GM19324 (cell line): ENCODE measurements around the gene KLRF2.
A peak's percentile ranks its signal among the peaks of the same experiment; 100 is the strongest.
"Not testable (repeated sequence)": the region's sequence is repeated elsewhere in the genome, so short reads cannot be mapped to it uniquely, and the experiment has no call there.

ENCODE experiments used
- ATAC-seq: cut with Tn5 transposase; IDR thresholded peaks from one replicate; pipeline ENCODE4 v1.9.1; 2021; ENCODE audit warnings: mild to moderate bottlenecking, moderate library complexity; ENCODE audit not compliant: unreplicated experiment, low FRiP score

KLRF2 gene

GRCh38 chr12:9881246-9881645 lies at the start of gene KLRF2:
Gene KLRF2 (plus strand): TSS chr12:9881489. CDS start chr12:9881596, 107 bp downstream.
- no peak for ATAC-seq

- ATAC-seq = no peak
These were observed 49.6 kb upstream of the KLRF2 start for GRCh38 chr12:9831720-9832119.

DNA sequence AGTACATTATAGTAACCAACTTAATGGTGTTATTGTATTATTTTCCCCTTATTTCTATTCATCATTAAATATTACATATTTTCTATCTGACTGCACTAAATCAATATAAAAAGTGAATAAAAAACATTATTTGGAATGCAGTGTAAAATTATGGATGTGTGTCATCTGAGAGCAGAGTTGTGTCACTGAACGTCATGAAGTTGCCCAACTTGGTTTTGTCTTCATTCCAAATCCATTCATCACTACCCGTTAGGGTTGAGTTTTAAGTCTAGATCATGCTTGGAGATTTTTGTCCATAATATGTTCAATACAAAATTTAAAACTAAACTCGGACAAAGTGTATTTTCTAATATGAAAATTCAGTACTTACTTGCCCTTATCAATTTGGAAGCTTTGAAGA lies 37.9 kb upstream of the KLRF2 start:
- no peak for ATAC-seq

GRCh38 chr12:9848899-9849298 lies 32.4 kb upstream of the KLRF2 start:
- no peak for ATAC-seq

- ATAC-seq = no peak
These were observed 30.2 kb upstream of the KLRF2 start for GRCh38 chr12:9851050-9851449.

GRCh38 chr12:9851927-9852326 lies 29.4 kb upstream of the KLRF2 start:
- ATAC-seq = no peak

DNA sequence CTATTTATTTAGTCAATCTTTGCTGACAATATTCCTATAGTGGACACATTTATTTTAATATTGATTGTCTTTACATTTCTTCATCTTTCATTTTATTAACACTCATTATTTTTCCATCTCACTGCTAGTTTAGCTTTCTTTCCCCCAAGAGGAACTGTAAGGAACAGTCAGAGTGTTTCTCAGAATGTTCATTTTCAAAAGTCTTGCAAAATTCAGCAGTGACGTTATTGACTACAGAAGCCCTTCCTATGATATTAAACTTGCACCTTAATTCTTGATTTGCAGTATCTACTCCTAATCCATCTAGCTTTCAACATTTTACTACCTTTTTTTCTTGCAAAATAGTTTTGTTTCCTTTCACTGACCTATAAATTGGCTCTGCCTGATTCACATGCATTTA lies 25.1 kb upstream of the KLRF2 start:
- no peak for ATAC-seq

DNA sequence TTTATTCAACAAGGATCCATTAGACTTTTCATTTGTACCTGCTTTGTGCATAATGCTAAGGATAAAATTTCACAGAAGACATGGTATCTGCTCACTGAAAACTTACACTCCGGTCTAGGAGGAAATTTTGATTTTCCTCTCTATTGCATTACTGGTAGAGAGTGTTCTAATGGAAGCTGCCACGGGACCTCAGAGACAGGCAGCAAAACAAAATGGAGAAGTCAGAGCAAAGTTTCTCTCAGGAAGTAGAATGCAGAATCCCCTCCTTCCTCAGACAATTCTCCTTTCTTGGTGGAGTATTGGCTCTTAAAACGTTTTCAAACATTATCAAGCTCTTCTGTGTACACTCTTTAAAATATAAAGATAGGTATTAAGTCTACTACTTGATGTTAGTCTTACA lies 24.4 kb upstream of the KLRF2 start:
- ATAC-seq = no peak

DNA sequence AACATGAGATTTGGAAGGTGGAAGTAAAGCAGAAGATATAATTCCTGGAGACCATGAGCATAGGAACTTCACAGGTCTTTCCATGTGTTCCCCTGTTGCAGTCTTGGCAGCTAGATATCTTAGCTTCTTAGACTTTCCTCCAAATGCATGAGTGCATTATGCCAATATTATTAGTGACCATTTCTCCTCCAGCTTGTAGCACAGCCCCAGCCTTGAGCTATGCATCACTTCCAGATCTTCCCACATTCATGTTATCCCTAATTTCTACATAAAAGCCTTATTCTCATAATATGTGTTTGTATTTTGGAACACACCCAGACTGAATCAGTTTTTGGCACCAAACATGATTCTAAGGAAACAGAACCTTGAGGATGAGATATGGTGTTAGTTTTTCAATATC lies 23.2 kb upstream of the KLRF2 start:
- ATAC-seq = no peak

GRCh38 chr12:9864913-9865675 lies 16.2 kb upstream of the KLRF2 start:
- ATAC-seq = no peak

DNA sequence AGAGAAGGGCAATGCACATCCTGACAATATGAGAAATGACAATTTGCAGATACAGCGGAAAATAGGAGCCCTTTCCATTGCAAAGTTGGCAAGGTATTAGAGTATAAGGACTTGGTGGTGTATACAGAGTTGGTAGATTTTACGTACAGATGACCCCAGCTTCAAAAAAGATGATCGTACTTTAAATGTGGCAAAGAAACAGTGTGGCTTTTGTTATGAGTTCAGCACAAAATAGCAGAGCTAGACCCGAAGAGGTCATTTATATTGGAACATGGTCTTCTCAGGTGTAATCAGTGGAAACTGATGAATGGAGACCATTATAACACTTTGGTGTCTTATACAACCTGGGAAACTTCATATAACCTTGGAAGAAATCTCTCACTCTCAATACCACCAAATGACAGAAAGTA lies 14.4 kb upstream of the KLRF2 start:
- ATAC-seq = no peak

DNA sequence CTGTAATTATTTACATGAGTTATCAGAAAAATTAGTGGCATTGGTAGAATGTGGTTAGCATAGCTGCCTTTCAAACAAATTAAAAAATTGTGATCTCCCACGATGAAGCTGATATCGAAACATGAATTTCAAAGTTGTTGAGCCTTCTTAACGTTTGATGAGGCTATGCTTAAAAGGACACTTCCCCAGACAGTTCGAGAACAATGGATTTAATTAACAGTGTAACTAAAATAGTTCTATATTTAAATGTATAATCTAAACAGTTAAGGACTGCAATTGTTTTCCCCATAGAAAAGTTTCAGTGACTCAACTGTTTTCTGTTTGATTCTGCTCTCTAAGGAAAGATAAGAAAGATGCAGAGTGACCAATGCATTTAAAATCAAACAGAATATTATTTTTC lies 13.8 kb upstream of the KLRF2 start:
- no peak for ATAC-seq

- no peak for ATAC-seq
These were observed 12.9 kb upstream of the KLRF2 start for GRCh38 chr12:9868311-9868801.

DNA sequence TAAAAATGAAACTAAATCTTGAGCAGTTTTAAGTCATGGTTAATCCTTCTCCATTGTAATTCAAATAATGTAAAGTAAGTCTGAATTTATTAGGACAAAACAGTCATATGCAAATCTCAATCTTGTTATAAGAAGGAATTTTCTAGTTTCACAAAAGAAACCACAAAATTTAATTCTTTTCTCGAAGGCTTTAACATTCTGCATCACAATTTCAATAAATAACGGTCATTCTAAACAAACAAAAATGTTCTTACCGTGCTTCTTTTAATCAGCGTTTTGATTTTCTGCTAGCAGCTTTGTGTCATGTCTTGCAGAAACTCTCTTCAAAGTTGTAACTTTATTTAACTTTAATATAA lies 12.4 kb upstream of the KLRF2 start:
- no peak for ATAC-seq

- peak; percentile 39 for ATAC-seq
These were observed 11.8 kb upstream of the KLRF2 start, which contains the start of gene CLEC2B for GRCh38 chr12:9869307-9870161. Gene CLEC2B (minus strand): TSS chr12:9869354.

GRCh38 chr12:9870286-9870866 lies 10.9 kb upstream of the KLRF2 start:
- no peak for ATAC-seq

DNA sequence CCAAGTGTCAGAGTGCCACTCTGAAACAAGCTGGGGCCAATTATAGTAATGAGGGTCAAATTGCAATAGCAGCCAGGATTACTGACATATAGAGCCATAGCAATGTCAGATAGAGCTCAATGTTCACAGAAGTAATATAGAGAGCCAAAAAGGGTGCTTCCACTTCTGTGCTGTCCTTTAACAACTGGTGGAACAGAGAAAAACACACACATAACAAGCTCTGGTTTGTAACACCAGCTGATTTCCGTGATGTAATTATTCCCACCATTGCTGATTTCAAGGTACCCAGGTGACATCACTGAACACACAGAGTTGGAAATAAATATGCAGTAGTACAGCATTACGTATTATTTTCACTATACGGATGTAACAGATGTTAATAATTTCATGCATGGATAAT lies 9.1 kb upstream of the KLRF2 start:
- no peak for ATAC-seq

- ATAC-seq = no peak
These were observed 8.5 kb upstream of the KLRF2 start for GRCh38 chr12:9872742-9873141.

GRCh38 chr12:9876120-9876519 lies 5.2 kb upstream of the KLRF2 start:
- not testable (repeated sequence) for ATAC-seq

GRCh38 chr12:9880532-9881078 lies 684 bp upstream of the KLRF2 start:
- ATAC-seq = no peak

DNA sequence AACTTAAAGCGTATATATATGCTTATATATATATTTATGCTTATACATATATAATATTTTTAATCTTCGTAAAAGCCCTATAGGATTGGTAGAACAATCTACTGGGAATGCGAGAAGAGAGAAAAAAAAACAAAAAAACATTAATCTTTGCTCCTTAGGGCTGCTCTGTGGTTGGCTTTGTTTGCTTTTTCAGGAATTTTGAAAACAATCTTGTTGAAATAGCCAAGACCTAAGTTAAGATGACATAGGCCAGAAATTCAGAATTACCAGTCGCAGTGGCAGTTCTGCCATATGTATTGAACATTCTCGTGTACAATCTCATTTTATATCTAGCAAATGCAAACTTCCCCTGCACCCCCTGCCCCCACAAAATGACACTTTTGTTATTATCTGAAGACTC lies 699 bp downstream of the KLRF2 start:
- no peak for ATAC-seq
